HG02763 (cell line): Measurements from ENCODE around the gene FUZ.

ENCODE experiments used
- ATAC-seq: cut with Tn5 transposase; IDR thresholded peaks from one replicate; pipeline ENCODE4 v1.9.1; 2021; ENCODE audit warnings: mild to moderate bottlenecking, moderate library complexity; ENCODE audit not compliant: unreplicated experiment

FUZ gene

DNA sequence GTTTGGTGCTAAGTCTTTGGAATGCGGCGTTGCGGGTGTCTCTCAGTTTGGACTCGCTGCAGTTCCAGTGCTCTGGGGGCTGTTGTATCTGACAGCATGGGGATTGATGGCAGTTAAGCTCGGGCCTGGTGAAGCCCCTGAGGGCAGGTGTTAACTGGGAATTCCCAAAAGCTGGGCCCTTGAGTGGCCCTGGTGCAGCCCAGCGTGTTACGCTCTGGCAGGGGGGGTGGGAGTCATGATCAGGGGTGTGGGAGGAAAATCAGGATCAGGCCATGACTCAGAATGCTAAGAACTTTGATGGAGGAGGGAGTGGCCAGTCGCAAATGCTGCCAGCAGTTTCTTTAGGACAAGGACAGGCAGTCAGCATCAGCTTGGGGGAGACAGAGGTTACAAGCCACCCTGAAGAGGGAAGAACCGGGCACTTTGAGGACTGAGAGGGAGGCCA, 26.7 kb downstream of the FUZ start:
- ATAC-seq, result no peak

GRCh38 chr19:49782515-49782914, 30.6 kb downstream of the FUZ start:
- no peak for ATAC-seq

DNA sequence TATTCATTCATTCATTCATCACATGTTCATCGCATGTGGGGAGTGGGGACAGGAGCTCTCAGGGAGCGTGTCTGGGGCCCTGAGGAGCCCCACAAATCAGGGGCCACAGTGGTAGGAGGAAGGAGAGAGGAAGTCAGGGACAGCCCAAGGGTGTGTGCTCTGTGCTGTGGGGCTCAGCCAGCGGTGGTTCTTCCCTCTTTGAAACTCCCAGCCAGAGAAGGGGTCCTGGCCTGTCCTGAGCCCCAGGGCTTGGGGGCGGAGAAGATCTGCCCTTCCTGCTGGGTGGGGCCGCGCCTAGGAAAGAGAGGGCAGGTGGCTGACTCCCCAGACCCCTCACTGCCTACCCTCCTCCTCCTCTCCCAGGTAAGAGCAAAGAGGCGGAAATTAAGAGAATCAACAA, 31.7 kb downstream of the FUZ start:
- no peak for ATAC-seq

DNA sequence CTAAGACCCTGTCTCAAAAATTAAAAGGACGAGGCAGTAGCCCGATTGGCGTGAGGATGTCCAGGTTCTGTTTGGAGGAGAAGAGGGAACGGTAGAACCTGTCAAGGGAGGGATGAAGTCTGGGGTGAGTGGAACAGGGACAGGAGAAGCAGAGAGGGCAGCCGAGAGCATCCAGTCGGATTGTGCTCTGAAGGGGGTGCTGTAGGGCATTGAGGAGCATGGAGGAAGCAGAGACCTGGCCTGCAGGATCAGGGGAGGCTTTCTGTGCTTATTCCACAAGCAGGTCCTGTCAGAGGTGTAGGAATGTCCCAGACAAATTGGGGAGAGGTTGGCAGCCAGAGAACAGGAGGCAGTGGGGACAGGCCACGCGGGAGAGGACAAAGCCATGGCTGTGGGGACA, 32.2 kb downstream of the FUZ start:
- no peak for ATAC-seq

DNA sequence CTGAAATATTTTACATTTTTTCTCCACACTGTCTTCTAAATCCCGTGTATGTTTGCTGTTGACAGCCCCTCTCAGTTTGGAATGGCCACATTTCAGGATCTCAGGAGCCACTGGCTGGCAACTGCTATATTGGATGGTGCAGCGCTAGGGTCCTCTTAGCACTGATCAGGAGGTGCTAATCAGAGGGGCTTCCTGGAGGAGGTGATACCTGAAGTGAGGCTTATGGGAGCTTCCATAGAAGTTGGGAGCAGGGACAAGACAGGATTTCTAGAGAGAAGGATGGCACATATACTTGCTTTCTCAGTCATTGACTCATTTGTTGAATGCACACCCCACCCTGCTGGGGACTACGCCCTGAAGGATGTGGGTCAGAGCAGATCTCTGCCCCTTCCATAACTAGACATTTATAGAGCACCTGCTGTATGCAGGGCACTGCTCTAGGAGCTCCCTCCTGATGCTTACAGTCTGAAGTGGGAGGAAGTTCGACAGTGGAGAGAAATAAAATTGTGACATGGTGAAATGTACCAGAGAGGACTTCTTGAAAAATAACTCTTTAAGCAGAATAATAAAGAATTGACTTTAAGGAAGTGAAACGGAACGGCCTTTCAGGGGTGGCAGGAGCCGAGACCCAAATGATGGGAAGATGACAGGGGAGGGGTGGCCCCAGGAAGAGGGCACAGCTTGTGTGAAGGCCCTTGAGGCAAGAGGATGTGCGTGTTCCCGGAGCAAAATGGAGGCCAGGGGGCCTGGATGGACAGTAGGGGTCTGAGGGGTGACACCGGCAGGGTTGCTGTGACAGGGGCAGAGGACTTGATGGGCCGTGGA, 33.1 kb downstream of the FUZ start:
- no peak for ATAC-seq

DNA sequence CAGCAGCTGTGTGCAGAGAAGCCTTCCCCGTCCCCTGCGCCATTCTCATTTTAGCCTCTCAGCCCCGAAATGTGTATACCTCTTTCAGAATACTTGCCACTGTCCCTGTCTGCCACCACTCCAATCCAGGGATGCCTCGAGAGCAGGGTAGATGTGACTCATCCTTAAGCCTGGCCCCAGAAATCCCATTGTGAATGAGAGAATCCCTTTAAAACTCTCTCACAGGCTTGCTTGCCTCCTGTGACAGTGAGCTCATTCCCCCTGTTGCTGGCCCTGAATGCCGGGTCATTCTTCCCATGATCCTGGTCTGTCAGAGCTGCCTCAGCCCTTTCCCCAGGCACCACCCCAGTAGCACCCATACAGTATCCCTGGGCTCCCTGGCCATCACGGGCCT, 36.7 kb downstream of the FUZ start:
- no peak for ATAC-seq

DNA sequence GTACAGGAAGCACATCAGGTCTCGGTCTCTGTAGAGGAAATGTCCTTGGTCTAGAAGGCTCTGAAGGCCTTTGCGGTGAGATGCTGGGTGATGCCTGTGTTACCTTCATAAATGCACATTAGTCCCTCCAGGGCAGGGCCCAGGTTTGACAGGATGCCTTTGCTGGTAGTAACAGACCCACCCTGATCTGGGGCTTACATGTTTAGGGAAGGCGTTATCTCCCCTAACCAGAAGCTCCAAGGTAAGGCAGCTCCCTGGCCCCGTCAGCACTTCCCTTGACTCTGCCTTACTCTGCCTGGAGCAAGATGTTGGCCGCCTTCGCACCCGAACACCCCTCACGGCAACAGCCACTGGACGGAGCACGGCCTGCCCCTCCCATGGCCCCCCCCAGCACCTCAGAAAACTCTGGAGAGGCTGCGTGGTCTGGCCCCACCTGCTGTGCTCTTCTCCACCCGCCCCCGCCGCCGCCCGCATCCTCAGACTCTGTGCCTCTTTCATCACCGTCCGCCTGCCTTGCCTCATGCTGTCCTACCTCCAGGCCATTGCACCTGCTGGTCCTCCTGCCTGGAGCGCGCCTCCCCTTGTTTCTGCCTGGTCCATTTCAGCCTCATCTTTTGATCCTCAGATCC, 37.2 kb downstream of the FUZ start:
- ATAC-seq, result no peak

DNA sequence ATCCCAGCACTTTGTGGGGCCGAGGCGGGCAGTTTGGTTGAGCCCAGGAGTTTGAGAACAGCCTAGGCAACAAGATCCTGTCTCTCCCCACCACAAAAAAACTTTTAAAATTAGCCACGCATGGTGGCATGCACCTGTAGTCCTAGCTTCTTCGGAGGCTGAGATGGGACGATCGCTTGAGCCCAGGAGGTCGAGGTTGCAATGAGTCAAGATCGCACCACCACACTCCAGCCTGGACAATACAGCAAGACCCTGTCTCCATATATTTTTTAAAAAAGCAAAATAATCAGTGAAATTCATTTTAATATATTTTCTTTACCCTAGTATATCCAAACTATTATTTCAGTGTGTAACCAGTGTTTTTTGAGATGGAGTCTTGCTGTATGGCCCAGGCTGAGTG, 38.1 kb downstream of the FUZ start:
- ATAC-seq, result no peak

DNA sequence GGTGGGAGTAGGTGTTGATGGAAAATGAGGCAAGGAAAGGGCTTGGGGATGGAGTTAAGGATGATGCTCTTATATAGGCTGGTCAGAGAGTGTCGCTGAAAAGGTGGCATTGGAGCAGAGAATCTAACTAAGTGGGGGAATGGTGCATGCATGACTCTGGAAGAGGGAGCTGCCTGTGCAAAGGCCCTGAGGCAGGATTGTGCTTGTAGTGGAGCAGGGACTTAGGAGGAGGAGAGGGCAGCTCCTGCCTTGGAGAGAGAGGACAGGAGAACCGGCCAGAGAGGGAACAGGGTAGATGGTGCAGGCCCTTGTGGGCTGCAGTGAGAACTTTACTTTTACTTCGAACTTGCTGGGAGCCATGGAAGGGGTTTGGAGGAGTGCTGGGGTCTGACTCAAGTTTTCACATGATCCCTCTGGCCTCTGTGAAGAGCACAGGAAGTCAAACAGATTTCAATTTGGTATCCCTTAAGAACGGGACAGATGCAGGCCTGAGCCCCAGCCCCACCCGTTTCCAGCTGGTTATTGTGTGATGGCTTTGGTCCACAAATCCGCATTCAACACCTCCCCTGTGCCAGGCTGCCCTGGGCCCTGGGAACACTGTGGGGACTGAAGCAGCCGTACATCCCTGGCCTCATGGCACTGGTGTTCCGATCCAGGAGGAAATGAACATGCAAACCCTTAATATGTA, 39.3 kb downstream of the FUZ start:
- ATAC-seq, result no peak

DNA sequence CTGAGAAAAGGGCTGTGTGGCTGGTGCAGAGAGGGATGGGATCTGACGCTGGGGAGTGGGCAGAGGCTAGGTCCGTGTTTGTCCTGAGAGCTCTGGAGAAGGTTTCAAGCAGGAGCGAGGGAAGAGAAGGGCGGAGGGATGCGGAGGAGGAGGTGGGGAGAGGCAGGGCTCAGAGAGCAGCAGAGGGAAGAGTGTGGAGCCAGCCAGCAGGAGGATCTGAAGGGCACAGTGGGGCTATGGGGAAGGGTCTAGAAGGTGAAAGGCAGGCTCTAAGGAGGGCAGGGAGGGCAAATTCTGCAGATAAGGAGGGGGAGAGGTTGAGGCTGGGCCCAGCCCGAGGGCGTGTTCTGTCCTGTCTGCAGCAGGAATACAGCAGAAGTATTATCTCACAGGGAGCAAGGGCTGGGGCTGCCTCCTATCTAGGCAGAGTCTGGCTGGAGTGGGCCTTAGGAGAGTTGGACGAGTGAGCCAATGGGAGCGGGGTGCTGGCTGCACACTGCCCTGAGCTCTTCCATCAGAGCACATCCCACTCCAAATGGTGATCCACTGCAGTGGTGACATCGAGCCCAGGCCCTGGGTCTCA, 40.2 kb downstream of the FUZ start:
- ATAC-seq, result no peak

GRCh38 chr19:49771674-49772139, 41.4 kb downstream of the FUZ start:
- ATAC-seq, result no peak

- no peak for ATAC-seq
Observed at GRCh38 chr19:49770529-49770928, 42.6 kb downstream of the FUZ start.

DNA sequence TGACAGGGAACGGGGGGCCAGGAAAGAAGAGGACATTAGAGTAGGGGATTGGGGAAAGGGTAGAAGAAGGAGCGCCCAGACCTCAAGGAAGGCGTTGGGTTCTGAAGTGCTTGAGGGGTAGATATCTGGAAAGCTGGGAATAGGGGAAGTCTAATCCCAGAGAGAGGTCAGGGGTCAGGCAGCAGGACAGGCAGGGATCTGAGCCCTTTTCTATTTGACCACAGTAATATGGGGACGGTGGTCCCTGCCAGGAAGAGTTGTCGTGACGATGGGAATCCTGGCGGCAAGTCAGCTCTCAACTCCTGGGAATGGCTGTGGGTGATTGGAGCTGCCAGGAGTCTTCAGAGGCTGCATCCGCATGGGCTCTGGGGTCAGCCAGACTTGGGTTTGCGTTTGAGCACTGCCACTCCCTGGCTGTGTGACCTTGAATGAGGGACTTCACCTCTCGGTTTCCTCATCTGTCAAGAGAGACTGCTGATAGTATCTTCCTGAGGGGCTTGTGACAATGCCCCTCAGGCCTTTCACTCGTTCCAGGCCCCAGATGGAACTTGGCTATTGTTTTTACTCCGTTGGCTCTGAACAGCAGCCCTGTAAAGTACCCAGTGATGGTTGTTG, 45.0 kb downstream of the FUZ start:
- ATAC-seq, result no peak

GRCh38 chr19:49767381-49767780, 45.7 kb downstream of the FUZ start:
- no peak for ATAC-seq

DNA sequence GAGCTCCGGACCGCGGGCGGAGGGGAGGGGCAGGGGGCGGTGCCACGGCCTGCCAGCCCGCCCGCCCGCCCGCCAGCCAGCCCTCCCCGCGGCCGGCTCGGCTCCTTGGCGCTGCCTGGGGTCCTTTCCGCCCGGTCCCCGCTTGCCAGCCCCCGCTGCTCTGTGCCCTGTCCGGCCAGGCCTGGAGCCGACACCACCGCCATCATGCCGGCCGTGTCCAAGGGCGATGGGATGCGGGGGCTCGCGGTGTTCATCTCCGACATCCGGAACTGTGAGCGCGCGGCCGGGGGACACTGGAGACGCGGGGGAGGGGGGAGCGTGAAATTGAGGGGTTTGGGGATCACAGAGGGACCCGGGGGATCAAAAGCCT, 46.2 kb downstream of the FUZ start, which contains the start of gene AP2A1:
TSS of gene AP2A1 (plus strand) at position 72 of the 370 bp plus-strand sequence. CDS start at position 205, 133 bp downstream.
- ATAC-seq, result no peak

GRCh38 chr19:49766007-49766929, 46.8 kb downstream of the FUZ start:
- ATAC-seq, result peak; percentile 93

DNA sequence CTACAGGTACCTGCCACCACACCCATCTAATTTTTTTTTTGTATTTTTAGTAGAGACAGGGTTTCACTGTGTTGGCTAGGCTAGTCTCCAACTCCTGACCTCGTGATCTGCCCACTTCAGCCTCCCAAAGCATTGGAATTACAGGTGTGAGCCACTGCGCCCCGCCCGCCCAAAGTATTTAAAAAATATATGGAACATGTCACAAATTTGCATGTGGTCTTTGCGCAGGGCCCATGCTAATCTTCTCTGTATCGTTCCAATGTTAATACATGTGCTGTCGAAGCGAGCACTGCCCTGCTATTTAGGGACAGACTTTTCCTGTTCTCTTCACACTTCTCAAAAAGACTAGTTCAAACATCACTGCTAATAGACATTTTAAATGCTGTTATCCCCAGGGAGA, 48.8 kb downstream of the FUZ start:
- ATAC-seq, result no peak

DNA sequence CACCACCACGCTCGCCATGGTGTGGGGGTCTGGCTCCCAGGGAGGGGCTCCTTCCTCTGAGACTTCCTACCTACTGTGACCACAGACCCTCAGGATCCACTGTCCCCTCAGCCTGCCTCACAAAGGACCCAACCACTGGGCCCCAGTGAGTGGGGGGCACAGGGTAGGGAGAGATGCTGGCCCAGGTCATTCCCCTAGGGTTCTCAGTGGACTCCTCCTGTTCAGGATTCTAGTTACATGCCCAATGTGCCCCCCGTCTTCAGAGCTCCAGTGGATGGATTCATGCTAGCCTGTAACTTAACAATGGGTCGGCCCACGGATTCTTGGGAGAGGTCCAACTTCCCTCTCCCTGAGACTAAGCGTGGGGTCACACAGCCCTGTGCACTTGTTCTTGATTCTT, 49.9 kb downstream of the FUZ start, which contains the start of gene TSKS:
TSS of gene TSKS (minus strand) at position 77 of the 400 bp plus-strand sequence. CDS start at position 18, 59 bp downstream.
- no peak for ATAC-seq

DNA sequence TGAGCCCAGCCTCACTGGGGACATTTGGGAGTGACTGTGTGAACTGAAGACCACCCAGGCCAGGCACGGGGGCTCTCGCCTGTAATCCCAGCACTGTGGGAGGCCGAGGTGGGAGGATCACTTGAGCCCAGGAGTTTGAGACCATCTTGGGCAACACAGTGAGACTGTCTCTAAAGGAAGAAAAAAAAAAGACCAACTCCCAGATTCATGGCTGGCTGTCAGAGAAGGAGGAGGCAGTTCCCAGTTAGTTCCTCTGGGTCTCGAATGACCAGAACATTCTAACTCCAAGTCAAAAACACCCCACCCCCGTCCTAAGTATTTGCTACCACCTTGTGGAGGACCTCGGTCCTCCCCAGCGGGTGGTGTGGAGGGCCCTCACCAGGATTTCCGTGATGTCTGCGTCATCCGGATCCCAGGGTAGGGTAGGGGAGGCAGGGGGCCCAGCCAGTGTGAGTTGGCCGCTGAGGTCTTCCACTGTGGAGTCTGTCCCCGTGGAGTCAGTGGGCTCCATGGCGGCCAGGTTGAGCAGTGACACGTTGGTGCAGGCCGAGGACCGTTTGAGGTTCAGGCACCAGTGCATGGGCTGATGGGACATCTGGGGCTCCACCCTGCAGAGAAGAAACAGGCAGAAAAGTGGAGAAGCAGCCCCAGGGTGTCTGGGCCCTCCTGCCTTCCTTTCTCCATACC, 51.3 kb downstream of the FUZ start:
- no peak for ATAC-seq
